K562 (cell line): ENCODE results near the gene URI1. TPM values are rescaled to one million over a fixed set of nuclear protein-coding genes. Genes with fewer than 3 reads are reported as not detected.

Source experiments
- ATF7 ChIP-seq: fragments of 450-650 bp; IDR thresholded peaks from 2 replicates; pipeline ENCODE4 v1.7.1; 2014; ENCODE audit warnings: mild to moderate bottlenecking, moderate library complexity
- C11orf30 ChIP-seq: fragments of 450-650 bp; IDR thresholded peaks from 2 replicates; pipeline ENCODE4 v1.6.1; 2016; ENCODE audit warnings: low read depth, mild to moderate bottlenecking
- CXXC5 ChIP-seq: fragments of 250-450 bp; sonication (Bioruptor Pico); IDR thresholded peaks from 2 replicates; pipeline ENCODE4 v1.8.0; 2022; ENCODE audit warnings: inconsistent platforms, mild to moderate bottlenecking, moderate library complexity
- FOXK2 ChIP-seq, 2 experiments: fragments of 450-650 bp; IDR thresholded peaks in 1 of 2; conservative IDR thresholded peaks in 1 of 2; 2 replicates each; pipeline ENCODE4 v1.6.1; 2016; ENCODE audit warnings: low read depth in 2 of 2, mild to moderate bottlenecking in 1 of 2
- GATAD2B ChIP-seq: fragments of 450-650 bp; IDR thresholded peaks from 2 replicates; pipeline ENCODE4 v1.6.1; 2017; ENCODE audit warnings: mild to moderate bottlenecking, borderline replicate concordance
- KDM5B ChIP-seq: fragments of 200-600 bp; sonication (generic); IDR thresholded peaks from 2 replicates; pipeline ENCODE4 v1.6.1; 2012; ENCODE audit warnings: low read depth, mild to moderate bottlenecking, moderate library complexity, low read length, control low read depth, inconsistent platforms; ENCODE audit not compliant: insufficient replicate concordance
- KHSRP ChIP-seq: fragments of 450-650 bp; IDR thresholded peaks from 2 replicates; pipeline ENCODE4 v1.6.1; 2017
- MYBL2 ChIP-seq, 2 experiments: fragments of 450-650 bp in 1 of 2; sonication (generic) in 1 of 2; formaldehyde crosslinking in 1 of 2; IDR thresholded peaks; 2 replicates each; pipeline versions ENCODE4 v1.6.1 to v1.8.1; 2017 to 2022; ENCODE audit warnings: borderline replicate concordance in 1 of 2, inconsistent platforms in 1 of 2, low read depth in 1 of 2, mild to moderate bottlenecking in 1 of 2, missing genetic modification reagents in 1 of 2, moderate library complexity in 1 of 2
- MYNN ChIP-seq, 2 experiments: sonication (generic); formaldehyde crosslinking in 1 of 2; IDR thresholded peaks; 2 replicates each; pipeline versions ENCODE4 v1.5.0 to v1.6.1; 2016 to 2020; ENCODE audit warnings: antibody characterized with exemption in 1 of 2, missing genetic modification reagents in 1 of 2
- NCOR1 ChIP-seq: fragments of 450-650 bp; IDR thresholded peaks from 2 replicates; pipeline ENCODE4 v1.6.1; 2016; ENCODE audit warnings: mild to moderate bottlenecking, moderate library complexity
- NFRKB ChIP-seq: fragments of 450-650 bp; IDR thresholded peaks from 2 replicates; pipeline ENCODE4 v1.6.1; 2016; ENCODE audit warnings: low read depth
- PHF8 ChIP-seq: fragments of 200-600 bp; sonication (generic); IDR thresholded peaks from 2 replicates; pipeline ENCODE4 v1.6.1; 2012; ENCODE audit warnings: mixed run types, mild to moderate bottlenecking, inconsistent platforms, low read length, moderate library complexity, borderline replicate concordance
- RBM25 ChIP-seq: fragments of 200-400 bp; formaldehyde crosslinking; IDR thresholded peaks from 2 replicates; pipeline ENCODE4 v1.6.1; 2018; ENCODE audit warnings: low read length, low read depth, moderate library complexity; ENCODE audit not compliant: severe bottlenecking
- YY1 ChIP-seq, 3 experiments: IDR thresholded peaks; 2 replicates each; pipeline ENCODE4 v1.6.1; 2011; ENCODE audit warnings: low read length in 2 of 3, mild to moderate bottlenecking in 2 of 3, moderate library complexity in 2 of 3, borderline replicate concordance in 1 of 3, control low read depth in 1 of 3, low read depth in 1 of 3; ENCODE audit not compliant: insufficient read depth in 3 of 3, insufficient replicate concordance in 2 of 3, control insufficient read depth in 1 of 3, insufficient read length in 1 of 3; ENCODE audit errors: extremely low read depth in 1 of 3
- polyA plus RNA-seq, 8 experiments: library from polyadenylated mRNA; depleted of rRNA in 4 of 8; stranded (reverse) in 5 of 8; unstranded in 3 of 8; fragments of >200 nt; fragmentation: Nextera tagmentation in 2 of 8; fragmentation: Illumina TruSeq in 1 of 8; extraction: Ambion mirVana in 2 of 8; extraction: Trizol in 1 of 8; gene quantifications; 2 replicates each; pipeline versions ENCODE4 v1.2.1 to v1.2.3, GENCODE V29; 2011 to 2014; ENCODE audit warnings: inconsistent platforms in 1 of 8, missing spikeins in 1 of 8
- total RNA-seq, 7 experiments: library from RNA; depleted of rRNA in 6 of 7; stranded (reverse); fragments of >200 nt in 6 of 7; fragmentation: Illumina TruSeq in 2 of 7; extraction: Trizol in 2 of 7; gene quantifications; 2 replicates each; pipeline versions ENCODE4 v1.2.1 to v1.2.3, GENCODE V29; 2011 to 2021; ENCODE audit warnings: low replicate concordance in 1 of 7
- TF ChIP-seq, protein P1 (sequence below), 2 experiments: fragments of 450-650 bp; conservative IDR thresholded peaks; 2 replicates each; pipeline ENCODE4 v1.6.1; 2017; ENCODE audit warnings: mild to moderate bottlenecking in 2 of 2, moderate library complexity in 2 of 2
- TF ChIP-seq, protein P2 (sequence below): fragments of 450-650 bp; IDR thresholded peaks from 2 replicates; pipeline ENCODE4 v1.6.1; 2016; ENCODE audit warnings: low read depth

The URI1 gene
- total and polyA plus RNA-seq, 9 of the 15 experiments (the other 6 are each of a cell fraction or from before 2014, with no cell fraction given) = 16.9 to 87.4 (median 63.9) TPM

DNA sequence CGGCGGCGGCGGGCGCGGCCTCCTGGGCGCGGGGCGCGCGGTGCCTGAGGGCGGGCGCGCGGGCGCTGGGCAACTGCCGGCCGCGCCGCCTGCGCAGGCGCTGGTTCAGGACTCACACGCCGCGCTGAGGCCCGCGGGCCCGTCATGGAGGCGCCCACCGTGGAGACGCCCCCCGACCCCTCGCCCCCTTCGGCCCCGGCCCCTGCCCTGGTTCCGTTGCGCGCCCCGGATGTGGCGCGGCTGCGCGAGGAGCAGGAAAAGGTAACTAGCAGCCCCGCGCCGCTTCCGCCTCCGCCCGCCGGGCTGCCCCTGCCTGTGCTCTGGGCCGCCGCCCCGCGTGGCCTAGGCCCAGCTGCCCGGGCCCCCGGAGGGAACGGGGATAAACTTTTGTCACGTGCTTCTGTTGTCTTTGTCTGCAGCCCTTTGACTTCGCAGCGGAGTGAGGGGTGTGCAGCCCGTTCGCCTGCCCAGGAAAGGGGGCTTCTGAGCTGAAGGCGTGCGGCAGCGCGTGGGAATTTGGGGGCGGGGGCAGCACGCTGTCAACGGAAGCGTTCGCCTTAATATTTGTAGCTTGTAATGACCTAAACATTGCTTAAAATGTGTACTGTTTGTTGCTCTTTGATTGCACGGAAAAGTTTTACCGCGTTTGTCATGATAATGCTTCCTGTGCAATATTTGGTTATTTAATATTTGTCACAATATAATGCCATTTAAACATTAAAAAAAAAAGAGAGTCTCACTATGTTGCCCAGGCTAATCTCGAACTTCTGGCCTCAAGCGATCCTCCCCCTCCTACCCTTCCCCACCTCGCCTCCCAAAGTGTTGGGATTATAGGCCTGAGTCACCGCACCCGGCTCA lies 594 bp downstream of the URI1 start (continued):
- TF ChIP-seq KHSRP (no peak), FOXK2 (conservative IDR thresholded peaks at IDR 0.05 in 1 of 2, IDR thresholded peaks at IDR 0.05 in 1 of 2; ENCODE audit: low read depth in 2 of 2) (peak; percentile 56 to 74; a peak in 3 of 4 replicates), MYBL2 (IDR thresholded peaks at IDR 0.05; ENCODE audit: low read depth) (no peak), MYBL2 (CRISPR knock-in tag; IDR thresholded peaks at IDR 0.05; ENCODE audit: borderline replicate concordance) (no peak), PHF8 (peak; percentile 59), CXXC5 (CRISPR knock-in tag) (0 out of 2 replicates have a peak, but pooled peaks have one; percentile 13), MYNN (IDR thresholded peaks at IDR 0.05) (no peak), MYNN (CRISPR knock-in tag; IDR thresholded peaks at IDR 0.05) (no peak), RBM25 (peak; percentile 33), NCOR1 (no peak), GATAD2B (0 out of 2 replicates have a peak, but pooled peaks have one; percentile 1), YY1 (IDR thresholded peaks at IDR 0.05; ENCODE audit: borderline replicate concordance in 1 of 3, control insufficient read depth in 1 of 3, extremely low read depth in 1 of 3, insufficient read depth in 3 of 3, insufficient read length in 1 of 3, insufficient replicate concordance in 2 of 3, low read depth in 1 of 3, low read length in 2 of 3) (peak in 2 of 3 experiments; percentile 3 to 46), C11orf30 (peak; percentile 37), KDM5B (peak; percentile 40), ATF7 (0 out of 2 replicates have a peak, but pooled peaks have one; percentile 10), NFRKB (no peak)
- TF ChIP-seq, protein P1, sequence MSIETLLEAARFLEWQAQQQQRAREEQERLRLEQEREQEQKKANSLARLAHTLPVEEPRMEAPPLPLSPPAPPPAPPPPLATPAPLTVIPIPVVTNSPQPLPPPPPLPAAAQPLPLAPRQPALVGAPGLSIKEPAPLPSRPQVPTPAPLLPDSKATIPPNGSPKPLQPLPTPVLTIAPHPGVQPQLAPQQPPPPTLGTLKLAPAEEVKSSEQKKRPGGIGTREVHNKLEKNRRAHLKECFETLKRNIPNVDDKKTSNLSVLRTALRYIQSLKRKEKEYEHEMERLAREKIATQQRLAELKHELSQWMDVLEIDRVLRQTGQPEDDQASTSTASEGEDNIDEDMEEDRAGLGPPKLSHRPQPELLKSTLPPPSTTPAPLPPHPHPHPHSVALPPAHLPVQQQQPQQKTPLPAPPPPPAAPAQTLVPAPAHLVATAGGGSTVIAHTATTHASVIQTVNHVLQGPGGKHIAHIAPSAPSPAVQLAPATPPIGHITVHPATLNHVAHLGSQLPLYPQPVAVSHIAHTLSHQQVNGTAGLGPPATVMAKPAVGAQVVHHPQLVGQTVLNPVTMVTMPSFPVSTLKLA (conservative IDR thresholded peaks at IDR 0.05) = peak; percentile 98
- TF ChIP-seq, protein P2, sequence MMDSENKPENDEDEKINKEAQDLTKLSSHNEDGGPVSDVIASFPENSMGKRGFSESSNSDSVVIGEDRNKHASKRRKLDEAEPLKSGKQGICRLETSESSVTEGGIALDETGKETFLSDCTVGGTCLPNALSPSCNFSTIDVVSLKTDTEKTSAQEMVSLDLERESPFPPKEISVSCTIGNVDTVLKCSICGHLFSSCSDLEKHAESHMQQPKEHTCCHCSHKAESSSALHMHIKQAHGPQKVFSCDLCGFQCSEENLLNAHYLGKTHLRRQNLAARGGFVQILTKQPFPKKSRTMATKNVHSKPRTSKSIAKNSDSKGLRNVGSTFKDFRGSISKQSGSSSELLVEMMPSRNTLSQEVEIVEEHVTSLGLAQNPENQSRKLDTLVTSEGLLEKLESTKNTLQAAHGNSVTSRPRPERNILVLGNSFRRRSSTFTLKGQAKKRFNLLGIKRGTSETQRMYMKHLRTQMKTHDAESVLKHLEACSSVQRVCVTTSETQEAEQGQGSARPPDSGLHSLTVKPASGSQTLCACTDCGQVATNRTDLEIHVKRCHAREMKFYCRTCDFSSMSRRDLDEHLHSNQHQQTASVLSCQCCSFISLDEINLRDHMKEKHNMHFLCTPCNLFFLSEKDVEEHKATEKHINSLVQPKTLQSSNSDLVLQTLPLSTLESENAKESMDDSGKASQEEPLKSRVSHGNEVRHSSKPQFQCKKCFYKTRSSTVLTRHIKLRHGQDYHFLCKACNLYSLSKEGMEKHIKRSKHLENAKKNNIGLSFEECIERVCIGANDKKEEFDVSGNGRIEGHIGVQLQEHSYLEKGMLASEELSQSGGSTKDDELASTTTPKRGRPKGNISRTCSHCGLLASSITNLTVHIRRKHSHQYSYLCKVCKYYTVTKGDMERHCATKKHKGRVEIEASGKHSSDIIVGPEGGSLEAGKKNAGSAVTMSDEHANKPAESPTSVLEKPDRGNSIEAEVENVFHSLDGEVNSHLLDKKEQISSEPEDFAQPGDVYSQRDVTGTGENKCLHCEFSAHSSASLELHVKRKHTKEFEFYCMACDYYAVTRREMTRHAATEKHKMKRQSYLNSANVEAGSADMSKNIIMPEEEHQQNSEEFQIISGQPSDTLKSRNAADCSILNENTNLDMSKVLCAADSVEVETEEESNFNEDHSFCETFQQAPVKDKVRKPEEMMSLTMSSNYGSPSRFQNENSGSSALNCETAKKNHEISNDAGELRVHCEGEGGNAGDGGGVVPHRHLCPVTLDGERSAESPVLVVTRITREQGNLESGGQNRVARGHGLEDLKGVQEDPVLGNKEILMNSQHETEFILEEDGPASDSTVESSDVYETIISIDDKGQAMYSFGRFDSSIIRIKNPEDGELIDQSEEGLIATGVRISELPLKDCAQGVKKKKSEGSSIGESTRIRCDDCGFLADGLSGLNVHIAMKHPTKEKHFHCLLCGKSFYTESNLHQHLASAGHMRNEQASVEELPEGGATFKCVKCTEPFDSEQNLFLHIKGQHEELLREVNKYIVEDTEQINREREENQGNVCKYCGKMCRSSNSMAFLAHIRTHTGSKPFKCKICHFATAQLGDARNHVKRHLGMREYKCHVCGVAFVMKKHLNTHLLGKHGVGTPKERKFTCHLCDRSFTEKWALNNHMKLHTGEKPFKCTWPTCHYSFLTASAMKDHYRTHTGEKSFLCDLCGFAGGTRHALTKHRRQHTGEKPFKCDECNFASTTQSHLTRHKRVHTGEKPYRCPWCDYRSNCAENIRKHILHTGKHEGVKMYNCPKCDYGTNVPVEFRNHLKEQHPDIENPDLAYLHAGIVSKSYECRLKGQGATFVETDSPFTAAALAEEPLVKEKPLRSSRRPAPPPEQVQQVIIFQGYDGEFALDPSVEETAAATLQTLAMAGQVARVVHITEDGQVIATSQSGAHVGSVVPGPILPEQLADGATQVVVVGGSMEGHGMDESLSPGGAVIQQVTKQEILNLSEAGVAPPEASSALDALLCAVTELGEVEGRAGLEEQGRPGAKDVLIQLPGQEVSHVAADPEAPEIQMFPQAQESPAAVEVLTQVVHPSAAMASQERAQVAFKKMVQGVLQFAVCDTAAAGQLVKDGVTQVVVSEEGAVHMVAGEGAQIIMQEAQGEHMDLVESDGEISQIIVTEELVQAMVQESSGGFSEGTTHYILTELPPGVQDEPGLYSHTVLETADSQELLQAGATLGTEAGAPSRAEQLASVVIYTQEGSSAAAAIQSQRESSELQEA = no peak
